ENCODE data around the gene VOPP1. TPM values are rescaled to one million over a fixed set of nuclear protein-coding genes. Genes with fewer than 3 reads are reported as not detected.

Gene VOPP1
- total RNA-seq, 5 donors from 2014 or later (not counting 1 experiment from before 2014, with no cell fraction given): 84.0 to 106 (median 94.8) TPM

GRCh38 chr7:55573234-55573900, 1.1 kb upstream of the VOPP1 start:
- Mint-ChIP-seq H3K9me3 (no peaks in the 10 kb centered on the region), H3K27me3 (no peaks in the 10 kb centered on the region), H3K27ac (peak overlapping the region; percentile 93 to 94), H3K36me3 (no peaks in the 10 kb centered on the region), H3K4me3 (peak overlapping the region; percentile 82 to 93 (median 87)), H3K4me1 (peaks cover 49 to 55% (median 55%) of the 10 kb centered on the region in 3 donors)
- Histone ChIP-seq H3K27ac (ENCODE audit: low read length) (peak overlapping the region; percentile 85), H3K4me1 (ENCODE audit: control insufficient read depth in 1 of 2, extremely low read depth in 1 of 2, insufficient read depth in 2 of 2, low read length in 2 of 2) (peaks cover 30 to 51% of the 10 kb centered on the region in 2 experiments), H3K4me3 (ENCODE audit: control insufficient read depth in 1 of 2, extremely low read depth in 1 of 2, low read length in 1 of 2) (peak overlapping the region; percentile 75 to 79), H3K27me3 (replicated peaks in 1 of 2; ENCODE audit: control insufficient read depth in 2 of 2, extremely low read depth in 1 of 2, insufficient read depth in 2 of 2, low read length in 1 of 2) (no peaks in the 10 kb centered on the region), H3K36me3 (ENCODE audit: control insufficient read depth in 2 of 2, extremely low read depth in 1 of 2, insufficient read depth in 1 of 2, low read length in 1 of 2) (no peaks in the 10 kb centered on the region), H3K9me3 (no peaks in the 10 kb centered on the region)
- WGBS (ENCODE audit: insufficient coverage): 73% methylated on average over 2 of the region's 9 CpGs
- POLR2A ChIA-PET: interaction anchor here (0.7 to 1.4 kb wide), 2 partner anchors 39 to 48 kb away, joined by 3 to 5 read pairs; no protein-coding TSS in a partner anchor
- ATAC-seq (replicated peaks in 1 of 4) (no peak), DNase-seq (peak in 1 of 35 experiments; percentile 22)
- CTCF ChIA-PET: interaction anchor here (0.6 to 1.2 kb wide), 4 partner anchors 19 to 815 kb away, joined by 3 to 4 read pairs (median 4); no protein-coding TSS in a partner anchor

- under 1% methylated on average over 79 of the region's 97 CpGs for WGBS (ENCODE audit: insufficient coverage)
- H3K27me3 ChIP-seq (replicated peaks in 1 of 2; ENCODE audit: control insufficient read depth in 2 of 2, extremely low read depth in 1 of 2, insufficient read depth in 2 of 2, low read length in 1 of 2): no peaks in the 10 kb centered on the region
- H3K4me1 ChIP-seq (ENCODE audit: control insufficient read depth in 1 of 2, extremely low read depth in 1 of 2, insufficient read depth in 2 of 2, low read length in 2 of 2): peaks cover 30 to 64% of the 10 kb centered on the region in 2 experiments
- no peaks in the 10 kb centered on the region for H3K9me3 ChIP-seq
- peak; percentile 29 to 81 (median 58) for DNase-seq
- peak overlapping the region; percentile 65 to 72 for H3K4me3 ChIP-seq (ENCODE audit: control insufficient read depth in 1 of 2, extremely low read depth in 1 of 2, low read length in 1 of 2)
- Mint-ChIP-seq H3K9me3 (no peaks in the 10 kb centered on the region), H3K27ac (peak overlapping the region; percentile 90 to 91), H3K36me3 (peaks cover 10% of the 10 kb centered on the region), H3K27me3 (no peaks in the 10 kb centered on the region), H3K4me3 (peak overlapping the region; percentile 91 to 95 (median 93)), H3K4me1 (peaks cover 65 to 71% (median 71%) of the 10 kb centered on the region in 3 donors)
- ChIA-PET CTCF (no interaction called here), POLR2A (interaction anchor here (1.0 to 1.4 kb wide), 2 partner anchors 37 to 38 kb away, joined by 3 to 5 read pairs; no protein-coding TSS in a partner anchor)
- ATAC-seq (replicated peaks in 1 of 4): peak; percentile 46 to 61 (median 54)
- no peaks in the 10 kb centered on the region for H3K36me3 ChIP-seq (ENCODE audit: control insufficient read depth in 2 of 2, extremely low read depth in 1 of 2, insufficient read depth in 1 of 2, low read length in 1 of 2)
- H3K27ac ChIP-seq (ENCODE audit: low read length): peak overlapping the region; percentile 62
These were observed 558 bp downstream of the VOPP1 start for GRCh38 chr7:55571511-55572377.

- peaks cover 10% of the 10 kb centered on the region for H3K36me3 Mint-ChIP-seq
- H3K4me3 Mint-ChIP-seq: peak overlapping the region; percentile 91 to 95 (median 93)
- Histone ChIP-seq H3K27ac (ENCODE audit: low read length) (peak overlapping the region; percentile 62), H3K4me3 (ENCODE audit: control insufficient read depth in 1 of 2, extremely low read depth in 1 of 2, low read length in 1 of 2) (peak overlapping the region; percentile 65 to 72), H3K36me3 (ENCODE audit: control insufficient read depth in 2 of 2, extremely low read depth in 1 of 2, insufficient read depth in 1 of 2, low read length in 1 of 2) (no peaks in the 10 kb centered on the region), H3K27me3 (replicated peaks in 1 of 2; ENCODE audit: control insufficient read depth in 2 of 2, extremely low read depth in 1 of 2, insufficient read depth in 2 of 2, low read length in 1 of 2) (no peaks in the 10 kb centered on the region), H3K4me1 (ENCODE audit: control insufficient read depth in 1 of 2, extremely low read depth in 1 of 2, insufficient read depth in 2 of 2, low read length in 2 of 2) (peaks cover 34 to 70% of the 10 kb centered on the region in 2 experiments), H3K9me3 (no peaks in the 10 kb centered on the region)
- peak overlapping the region; percentile 90 to 91 for H3K27ac Mint-ChIP-seq
- no peaks in the 10 kb centered on the region for H3K27me3 Mint-ChIP-seq
- no CpG with 5 or more reads among the region's 5 CpGs for WGBS (ENCODE audit: insufficient coverage)
- peaks cover 73 to 76% (median 76%) of the 10 kb centered on the region in 3 donors for H3K4me1 Mint-ChIP-seq
- POLR2A ChIA-PET: no interaction called here
- H3K9me3 Mint-ChIP-seq: no peaks in the 10 kb centered on the region
- CTCF ChIA-PET: interaction anchor here in 1 of 2 donors (0.5 kb wide), 1 partner anchor 64 kb away, joined by 3 read pairs; no protein-coding TSS in a partner anchor
- ATAC-seq (replicated peaks in 1 of 4): no peak
- DNase-seq: no peak
These were observed 1.4 kb downstream of the VOPP1 start for GRCh38 chr7:55570939-55571338.

- DNase-seq (peak in 1 of 35 experiments; percentile 55), ATAC-seq (replicated peaks in 1 of 4) (no peak)
- POLR2A ChIA-PET: no interaction called here
- WGBS (ENCODE audit: insufficient coverage): 21% methylated on average over 9 of the region's 18 CpGs
- CTCF ChIA-PET: interaction anchor here in 1 of 2 donors (0.5 kb wide), 1 partner anchor 64 kb away, joined by 3 read pairs; no protein-coding TSS in a partner anchor
- no peaks in the 10 kb centered on the region for H3K9me3 ChIP-seq
- peaks cover 76 to 79% (median 76%) of the 10 kb centered on the region in 3 donors for H3K4me1 Mint-ChIP-seq
- no peaks in the 10 kb centered on the region for H3K9me3 Mint-ChIP-seq
- H3K4me3 Mint-ChIP-seq: peak overlapping the region; percentile 91 to 95 (median 93)
- peaks cover 39 to 75% of the 10 kb centered on the region in 2 experiments for H3K4me1 ChIP-seq (ENCODE audit: control insufficient read depth in 1 of 2, extremely low read depth in 1 of 2, insufficient read depth in 2 of 2, low read length in 2 of 2)
- no peaks in the 10 kb centered on the region for H3K27me3 ChIP-seq (replicated peaks in 1 of 2; ENCODE audit: control insufficient read depth in 2 of 2, extremely low read depth in 1 of 2, insufficient read depth in 2 of 2, low read length in 1 of 2)
- H3K4me3 ChIP-seq (ENCODE audit: control insufficient read depth in 1 of 2, extremely low read depth in 1 of 2, low read length in 1 of 2): peak overlapping the region in 1 of 2 donors; percentile 72
- no peaks in the 10 kb centered on the region for H3K27me3 Mint-ChIP-seq
- peak overlapping the region; percentile 92 for H3K27ac Mint-ChIP-seq
- H3K36me3 Mint-ChIP-seq: peaks cover 10% of the 10 kb centered on the region
- H3K36me3 ChIP-seq (ENCODE audit: control insufficient read depth in 2 of 2, extremely low read depth in 1 of 2, insufficient read depth in 1 of 2, low read length in 1 of 2): no peaks in the 10 kb centered on the region
- peak overlapping the region; percentile 62 for H3K27ac ChIP-seq (ENCODE audit: low read length)
These were observed 2.0 kb downstream of the VOPP1 start for GRCh38 chr7:55570218-55570873.

GRCh38 chr7:55569797-55570196, 2.5 kb downstream of the VOPP1 start:
- WGBS (ENCODE audit: insufficient coverage): 0% methylated on average over 1 of the region's 4 CpGs
- peaks cover 39 to 74% of the 10 kb centered on the region in 2 experiments for H3K4me1 ChIP-seq (ENCODE audit: control insufficient read depth in 1 of 2, extremely low read depth in 1 of 2, insufficient read depth in 2 of 2, low read length in 2 of 2)
- no peaks in the 10 kb centered on the region for H3K9me3 Mint-ChIP-seq
- no peaks in the 10 kb centered on the region for H3K27me3 Mint-ChIP-seq
- CTCF ChIA-PET: interaction anchor here in 1 of 2 donors (1.1 kb wide), 1 partner anchor 36 kb away, joined by 4 read pairs; no protein-coding TSS in a partner anchor
- H3K27me3 ChIP-seq (replicated peaks in 1 of 2; ENCODE audit: control insufficient read depth in 2 of 2, extremely low read depth in 1 of 2, insufficient read depth in 2 of 2, low read length in 1 of 2): no peaks in the 10 kb centered on the region
- peaks cover 10% of the 10 kb centered on the region for H3K36me3 Mint-ChIP-seq
- peak overlapping the region in 1 of 2 donors; percentile 72 for H3K4me3 ChIP-seq (ENCODE audit: control insufficient read depth in 1 of 2, extremely low read depth in 1 of 2, low read length in 1 of 2)
- POLR2A ChIA-PET: no interaction called here
- no peaks in the 10 kb centered on the region for H3K9me3 ChIP-seq
- no peaks in the 10 kb centered on the region for H3K36me3 ChIP-seq (ENCODE audit: control insufficient read depth in 2 of 2, extremely low read depth in 1 of 2, insufficient read depth in 1 of 2, low read length in 1 of 2)
- H3K4me3 Mint-ChIP-seq: peak overlapping the region; percentile 91 to 95 (median 93)
- H3K27ac ChIP-seq (ENCODE audit: low read length): peak overlapping the region; percentile 62
- DNase-seq (peak in 27 of 35 experiments; percentile 17 to 65 (median 32)), ATAC-seq (replicated peaks in 1 of 4) (peak in 1 of 4 experiments; percentile 9)
- H3K27ac Mint-ChIP-seq: peak overlapping the region; percentile 92
- peaks cover 80 to 85% (median 80%) of the 10 kb centered on the region in 3 donors for H3K4me1 Mint-ChIP-seq
